Measurements from ENCODE around the gene SLC38A4.

DNA sequence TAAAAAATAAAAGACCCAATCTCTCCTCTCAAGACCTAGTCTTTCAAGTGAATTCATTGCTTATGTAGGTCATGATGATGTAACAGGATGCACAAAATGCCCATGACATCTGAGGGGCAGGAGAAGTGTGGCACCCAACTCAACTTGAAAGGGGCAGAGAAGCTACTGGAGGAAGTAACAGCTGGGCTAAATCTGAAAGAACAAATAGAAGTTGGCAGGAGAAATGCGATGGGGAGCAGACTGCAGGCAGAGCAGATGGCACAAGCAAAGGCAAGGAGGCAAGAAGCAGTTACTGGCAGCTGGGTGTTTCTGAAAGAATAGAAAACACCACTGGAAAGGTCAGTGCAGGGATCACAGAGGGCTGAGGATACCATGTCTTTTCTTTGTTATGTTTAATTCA, 14.6 kb downstream of the SLC38A4 start:
- TF ChIP-seq, protein P1, sequence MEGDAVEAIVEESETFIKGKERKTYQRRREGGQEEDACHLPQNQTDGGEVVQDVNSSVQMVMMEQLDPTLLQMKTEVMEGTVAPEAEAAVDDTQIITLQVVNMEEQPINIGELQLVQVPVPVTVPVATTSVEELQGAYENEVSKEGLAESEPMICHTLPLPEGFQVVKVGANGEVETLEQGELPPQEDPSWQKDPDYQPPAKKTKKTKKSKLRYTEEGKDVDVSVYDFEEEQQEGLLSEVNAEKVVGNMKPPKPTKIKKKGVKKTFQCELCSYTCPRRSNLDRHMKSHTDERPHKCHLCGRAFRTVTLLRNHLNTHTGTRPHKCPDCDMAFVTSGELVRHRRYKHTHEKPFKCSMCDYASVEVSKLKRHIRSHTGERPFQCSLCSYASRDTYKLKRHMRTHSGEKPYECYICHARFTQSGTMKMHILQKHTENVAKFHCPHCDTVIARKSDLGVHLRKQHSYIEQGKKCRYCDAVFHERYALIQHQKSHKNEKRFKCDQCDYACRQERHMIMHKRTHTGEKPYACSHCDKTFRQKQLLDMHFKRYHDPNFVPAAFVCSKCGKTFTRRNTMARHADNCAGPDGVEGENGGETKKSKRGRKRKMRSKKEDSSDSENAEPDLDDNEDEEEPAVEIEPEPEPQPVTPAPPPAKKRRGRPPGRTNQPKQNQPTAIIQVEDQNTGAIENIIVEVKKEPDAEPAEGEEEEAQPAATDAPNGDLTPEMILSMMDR (IDR thresholded peaks at IDR 0.05; ENCODE audit: borderline replicate concordance, extremely low read depth, low read length, poor library complexity, severe bottlenecking), result no peak
- TF ChIP-seq EZH2 (IDR thresholded peaks at IDR 0.05; ENCODE audit: borderline replicate concordance, low read depth, low read length, severe bottlenecking), result no peak

Data from DND-41 (cell line).